CD14-positive monocyte (primary cell): Measurements from ENCODE around the gene AS3MT. TPM values are rescaled to one million over a fixed set of nuclear protein-coding genes. Genes with fewer than 3 reads are reported as not detected.
A peak's percentile ranks its signal among the peaks of the same experiment; 100 is the strongest.

Experiments
- DNase-seq, 3 donors: peaks; one replicate each; pipeline ENCODE4 v3.0.0-alpha.2; 2011 to 2022
- H2AFZ ChIP-seq: 2 replicates; pipeline ENCODE4 v1.6.0; 2012; ENCODE audit warnings: mild to moderate bottlenecking, low read depth, low read length, inconsistent platforms; ENCODE audit not compliant: insufficient read depth, poor library complexity, severe bottlenecking
- H3K27ac ChIP-seq, 2 donors: 1 replicate in 1 of 2; 2 replicates in 1 of 2; pipeline ENCODE4 v1.5.1; 2012 to 2013; ENCODE audit warnings: low read length in 2 of 2, control low read depth in 1 of 2, inconsistent platforms in 1 of 2, low read depth in 1 of 2, mild to moderate bottlenecking in 1 of 2
- H3K27me3 ChIP-seq, 2 donors: one replicate each; pipeline versions ENCODE4 v1.6.0 to v1.6.1; 2011 to 2013; ENCODE audit warnings: low read length in 2 of 2; ENCODE audit not compliant: control insufficient read depth in 2 of 2, insufficient read depth in 2 of 2
- H3K36me3 ChIP-seq, 2 donors: replicated peaks in 1 of 2; 1 replicate in 1 of 2; 2 replicates in 1 of 2; pipeline versions ENCODE4 v1.5.1 to v1.6.1; 2012 to 2013; ENCODE audit warnings: low read length in 2 of 2, control low read depth in 1 of 2, inconsistent platforms in 1 of 2, mild to moderate bottlenecking in 1 of 2; ENCODE audit not compliant: insufficient read depth in 2 of 2, control insufficient read depth in 1 of 2
- H3K4me1 ChIP-seq, 2 donors: 1 replicate in 1 of 2; 2 replicates in 1 of 2; pipeline versions ENCODE4 v1.5.1 to v1.6.1; 2012 to 2013; ENCODE audit warnings: low read length in 2 of 2, control low read depth in 1 of 2, inconsistent platforms in 1 of 2, mild to moderate bottlenecking in 1 of 2, moderate library complexity in 1 of 2; ENCODE audit not compliant: insufficient read depth in 2 of 2, control insufficient read depth in 1 of 2
- H3K4me2 ChIP-seq: replicated peaks from 2 replicates; pipeline ENCODE3; 2012; ENCODE audit warnings: low read length, moderate library complexity, mild to moderate bottlenecking; ENCODE audit not compliant: poor library complexity, severe bottlenecking; ENCODE audit errors: extremely low read depth
- H3K4me3 ChIP-seq, 3 experiments: fragments of 200-600 bp in 1 of 3; sonication (generic) in 1 of 3; replicated peaks in 1 of 3; 1 replicate in 2 of 3; 2 replicates in 1 of 3; pipeline ENCODE4 v1.5.1; 2011 to 2013; ENCODE audit warnings: low read length in 3 of 3, mild to moderate bottlenecking in 3 of 3, control low read depth in 2 of 3, low read depth in 2 of 3, inconsistent platforms in 1 of 3, moderate library complexity in 1 of 3
- H3K79me2 ChIP-seq: 2 replicates; pipeline ENCODE4 v1.6.0; 2012; ENCODE audit warnings: mild to moderate bottlenecking, control low read depth, inconsistent platforms, low read length, moderate library complexity; ENCODE audit not compliant: insufficient read depth
- H3K9ac ChIP-seq: 2 replicates; pipeline ENCODE4 v1.6.0; 2017; ENCODE audit warnings: low read length, mild to moderate bottlenecking; ENCODE audit not compliant: insufficient read depth, poor library complexity, severe bottlenecking
- H3K9me3 ChIP-seq, 2 donors: replicated peaks in 1 of 2; 1 replicate in 1 of 2; 2 replicates in 1 of 2; pipeline versions ENCODE4 v1.5.1 to v1.6.1; 2012 to 2013; ENCODE audit warnings: low read length in 2 of 2, control low read depth in 1 of 2; ENCODE audit not compliant: control insufficient read depth in 1 of 2, insufficient read depth in 1 of 2
- H4K20me1 ChIP-seq: 2 replicates; pipeline ENCODE4 v1.6.0; 2012; ENCODE audit warnings: mild to moderate bottlenecking, low read length, control low read depth, moderate library complexity; ENCODE audit not compliant: insufficient read depth
- H3K27ac Mint-ChIP-seq, 7 donors: one replicate each; pipeline ENCODE4 v1.8.0; 2020; ENCODE audit warnings: mild to moderate bottlenecking in 7 of 7, mixed read lengths in 7 of 7, moderate library complexity in 6 of 7, inconsistent platforms in 2 of 7
- H3K27me3 Mint-ChIP-seq, 3 donors: one replicate each; pipeline ENCODE4 v1.8.0; 2021 to 2022; ENCODE audit warnings: low read depth in 3 of 3, mild to moderate bottlenecking in 3 of 3, mixed read lengths in 3 of 3, moderate library complexity in 3 of 3, inconsistent platforms in 1 of 3
- H3K36me3 Mint-ChIP-seq, 2 donors: one replicate each; pipeline ENCODE4 v1.8.0; 2020; ENCODE audit warnings: mixed read lengths in 2 of 2, inconsistent platforms in 1 of 2, mild to moderate bottlenecking in 1 of 2
- H3K4me1 Mint-ChIP-seq: one replicate; pipeline ENCODE4 v1.8.0; 2020; ENCODE audit warnings: mild to moderate bottlenecking, mixed read lengths
- H3K4me3 Mint-ChIP-seq, 2 donors: one replicate each; pipeline ENCODE4 v1.8.0; 2020; ENCODE audit warnings: mild to moderate bottlenecking in 2 of 2, mixed read lengths in 2 of 2, moderate library complexity in 1 of 2
- H3K9me3 Mint-ChIP-seq, 7 donors: one replicate each; pipeline ENCODE4 v1.8.0; 2020 to 2022; ENCODE audit warnings: mixed read lengths in 7 of 7, mild to moderate bottlenecking in 6 of 7, moderate library complexity in 6 of 7, inconsistent platforms in 2 of 7
- CTCF ChIP-seq: fragments of 200-600 bp; IDR thresholded peaks from one replicate; pipeline ENCODE4 v1.8.0; 2022; ENCODE audit warnings: antibody characterized with exemption, mild to moderate bottlenecking
- WGBS: methylation state at CpG from one replicate; pipeline ENCODE4 v1.1.5; 2013; ENCODE audit warnings: missing lambda C conversion rate; ENCODE audit not compliant: insufficient coverage; 5-methylcytosine and 5-hydroxymethylcytosine counted together
- intact Hi-C, 2 donors: fragments of 100-400 bp; cut with micrococcal nuclease; formaldehyde crosslinking; loops; one replicate each; pipeline versions ENCODE4 v1.15.0 to v1.15.1; 2023
- polyA plus RNA-seq, 3 donors: library from polyadenylated mRNA; depleted of rRNA in 1 of 3; unstranded in 2 of 3; stranded (reverse) in 1 of 3; fragments of 300-500 nt in 2 of 3; fragments of >200 nt in 1 of 3; fragmentation: Illumina TruSeq in 2 of 3; gene quantifications; 1 replicate in 2 of 3; 2 replicates in 1 of 3; pipeline ENCODE4 v1.2.3, GENCODE V29; 2012 to 2021

AS3MT gene
- polyA plus RNA-seq, 3 donors = 0.09 to 0.45 TPM; not detected in 1

GRCh38 chr10:102822222-102822621, 47.0 kb upstream of the AS3MT start:
- Mint-ChIP-seq H3K36me3 (no peaks in the 10 kb centered on the region), H3K9me3 (peaks cover 0 to 3% (median 0%) of the 10 kb centered on the region in 7 donors), H3K4me1 (peaks cover 29% of the 10 kb centered on the region), H3K4me3 (no peak overlapping the region), H3K27me3 (peaks cover 0 to 3% (median 0%) of the 10 kb centered on the region in 3 donors), H3K27ac (peak overlapping the region in 3 of 7 donors; percentile 6 to 45 (median 33))
- Histone ChIP-seq H3K9ac (no peak overlapping the region), H2AFZ (no peak overlapping the region), H3K4me3 (no peak overlapping the region), H3K9me3 (no peaks in the 10 kb centered on the region), H3K79me2 (no peaks in the 10 kb centered on the region), H4K20me1 (no peaks in the 10 kb centered on the region), H3K4me2 (no peak overlapping the region), H3K36me3 (no peaks in the 10 kb centered on the region), H3K4me1 (peaks cover 28% of the 10 kb centered on the region in 2 donors), H3K27ac (no peak overlapping the region), H3K27me3 (no peaks in the 10 kb centered on the region)
- TF ChIP-seq CTCF = no peak
- DNase-seq = no peak
- WGBS = 93% methylated on average over 6 of the region's 12 CpGs
- intact Hi-C loops = no loop called here

- H3K4me1 ChIP-seq = peaks cover 3% of the 10 kb centered on the region in 2 donors
- no peak overlapping the region for H3K4me3 Mint-ChIP-seq
- no peaks in the 10 kb centered on the region for H3K9me3 ChIP-seq
- H3K27me3 Mint-ChIP-seq = peaks cover 0 to 5% (median 2%) of the 10 kb centered on the region in 3 donors
- H3K4me2 ChIP-seq = no peak overlapping the region
- H3K27ac Mint-ChIP-seq = peak overlapping the region in 1 of 7 donors; percentile 33
- H3K36me3 Mint-ChIP-seq = no peaks in the 10 kb centered on the region
- H2AFZ ChIP-seq = no peak overlapping the region
- H3K27ac ChIP-seq = no peak overlapping the region
- no peaks in the 10 kb centered on the region for H4K20me1 ChIP-seq
- H3K9ac ChIP-seq = no peak overlapping the region
- peaks cover 0 to 3% (median 0%) of the 10 kb centered on the region in 7 donors for H3K9me3 Mint-ChIP-seq
- H3K79me2 ChIP-seq = no peaks in the 10 kb centered on the region
- H3K36me3 ChIP-seq = no peaks in the 10 kb centered on the region
- no peaks in the 10 kb centered on the region for H3K27me3 ChIP-seq
- H3K4me3 ChIP-seq = no peak overlapping the region
- WGBS = 100% methylated on average over 2 of the region's 4 CpGs
- intact Hi-C loops = no loop called here
- H3K4me1 Mint-ChIP-seq = peaks cover 6% of the 10 kb centered on the region
- DNase-seq = no peak
- TF ChIP-seq CTCF = no peak
These were observed 44.6 kb upstream of the AS3MT start for GRCh38 chr10:102824664-102825063.
